ENCODE data around the gene STAB1. TPM values are rescaled to one million over a fixed set of nuclear protein-coding genes. Genes with fewer than 3 reads are reported as not detected.

STAB1 gene
- total and polyA plus RNA-seq, 2 donors (not counting 1 experiment from before 2014, with no cell fraction given) = under 0.01 to 0.09 TPM

DNA sequence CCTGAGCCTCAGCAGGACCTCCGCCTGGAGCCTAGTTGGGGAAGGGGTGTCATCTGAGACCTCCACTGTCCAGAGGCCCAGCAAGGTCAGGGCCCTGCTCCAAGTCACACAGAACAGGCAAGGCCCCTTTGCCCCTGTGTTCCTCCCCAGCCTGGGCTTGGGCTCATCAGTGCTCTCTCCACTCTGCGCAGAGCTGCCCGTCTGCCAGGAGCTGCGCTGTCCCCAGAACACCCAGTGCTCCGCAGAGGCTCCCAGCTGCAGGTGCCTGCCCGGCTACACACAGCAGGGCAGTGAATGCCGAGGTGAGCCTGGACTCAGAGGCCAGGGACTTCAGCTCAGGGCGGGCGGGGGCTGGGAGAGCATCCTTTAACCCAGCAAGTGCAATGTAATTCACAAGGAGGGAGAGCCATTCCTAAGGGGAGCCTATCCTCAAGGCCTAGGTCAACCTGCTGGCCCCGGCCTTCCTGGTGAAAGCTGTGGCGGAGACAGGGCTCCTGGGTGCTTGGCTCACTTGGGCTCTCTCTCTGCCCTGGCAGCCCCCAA lies 7.7 kb downstream of the STAB1 start:
- H3K4me2 ChIP-seq (ENCODE audit: extremely low read depth, insufficient read depth, low read length) = no peak overlapping the region
- no peaks in the 10 kb centered on the region for H4K20me1 ChIP-seq (ENCODE audit: control insufficient read depth, extremely low read depth, insufficient read depth, low read length)
- no peak overlapping the region for H3K27ac ChIP-seq (ENCODE audit: insufficient read depth, low read length)
- H3K79me2 ChIP-seq (ENCODE audit: control insufficient read depth, insufficient read depth, low read length) = no peaks in the 10 kb centered on the region
- no peak overlapping the region for H3K9ac ChIP-seq (ENCODE audit: insufficient read depth, low read length)
- no peak for DNase-seq (ENCODE audit: low read depth in 2 of 2)
- no peaks in the 10 kb centered on the region for H3K9me3 ChIP-seq (ENCODE audit: control insufficient read depth, insufficient read depth, low read depth, low read length)
- peaks cover 2% of the 10 kb centered on the region for H3K4me1 ChIP-seq (ENCODE audit: control insufficient read depth, extremely low read depth, insufficient read depth, low read length)
- TF ChIP-seq, protein P1, sequence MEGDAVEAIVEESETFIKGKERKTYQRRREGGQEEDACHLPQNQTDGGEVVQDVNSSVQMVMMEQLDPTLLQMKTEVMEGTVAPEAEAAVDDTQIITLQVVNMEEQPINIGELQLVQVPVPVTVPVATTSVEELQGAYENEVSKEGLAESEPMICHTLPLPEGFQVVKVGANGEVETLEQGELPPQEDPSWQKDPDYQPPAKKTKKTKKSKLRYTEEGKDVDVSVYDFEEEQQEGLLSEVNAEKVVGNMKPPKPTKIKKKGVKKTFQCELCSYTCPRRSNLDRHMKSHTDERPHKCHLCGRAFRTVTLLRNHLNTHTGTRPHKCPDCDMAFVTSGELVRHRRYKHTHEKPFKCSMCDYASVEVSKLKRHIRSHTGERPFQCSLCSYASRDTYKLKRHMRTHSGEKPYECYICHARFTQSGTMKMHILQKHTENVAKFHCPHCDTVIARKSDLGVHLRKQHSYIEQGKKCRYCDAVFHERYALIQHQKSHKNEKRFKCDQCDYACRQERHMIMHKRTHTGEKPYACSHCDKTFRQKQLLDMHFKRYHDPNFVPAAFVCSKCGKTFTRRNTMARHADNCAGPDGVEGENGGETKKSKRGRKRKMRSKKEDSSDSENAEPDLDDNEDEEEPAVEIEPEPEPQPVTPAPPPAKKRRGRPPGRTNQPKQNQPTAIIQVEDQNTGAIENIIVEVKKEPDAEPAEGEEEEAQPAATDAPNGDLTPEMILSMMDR (conservative IDR thresholded peaks at IDR 0.05 in 1 of 2, IDR thresholded peaks at IDR 0.05 in 1 of 2; ENCODE audit: low read depth in 1 of 2, low read length in 2 of 2) = no peak
- TF ChIP-seq EZH2 (IDR thresholded peaks at IDR 0.05; ENCODE audit: low read length, missing control alignments) = no peak
- no peaks in the 10 kb centered on the region for H3K27me3 ChIP-seq (ENCODE audit: control insufficient read depth, insufficient read depth, low read length)
- no peaks in the 10 kb centered on the region for H3K36me3 ChIP-seq (ENCODE audit: control insufficient read depth, insufficient read depth, low read length)
- no peak overlapping the region for H2AFZ ChIP-seq (ENCODE audit: low read length)
- H3K4me3 ChIP-seq (replicated peaks in 1 of 4; ENCODE audit: control extremely low read depth in 1 of 4, insufficient read depth in 1 of 4, low read depth in 3 of 4, low read length in 4 of 4) = no peak overlapping the region

DNA sequence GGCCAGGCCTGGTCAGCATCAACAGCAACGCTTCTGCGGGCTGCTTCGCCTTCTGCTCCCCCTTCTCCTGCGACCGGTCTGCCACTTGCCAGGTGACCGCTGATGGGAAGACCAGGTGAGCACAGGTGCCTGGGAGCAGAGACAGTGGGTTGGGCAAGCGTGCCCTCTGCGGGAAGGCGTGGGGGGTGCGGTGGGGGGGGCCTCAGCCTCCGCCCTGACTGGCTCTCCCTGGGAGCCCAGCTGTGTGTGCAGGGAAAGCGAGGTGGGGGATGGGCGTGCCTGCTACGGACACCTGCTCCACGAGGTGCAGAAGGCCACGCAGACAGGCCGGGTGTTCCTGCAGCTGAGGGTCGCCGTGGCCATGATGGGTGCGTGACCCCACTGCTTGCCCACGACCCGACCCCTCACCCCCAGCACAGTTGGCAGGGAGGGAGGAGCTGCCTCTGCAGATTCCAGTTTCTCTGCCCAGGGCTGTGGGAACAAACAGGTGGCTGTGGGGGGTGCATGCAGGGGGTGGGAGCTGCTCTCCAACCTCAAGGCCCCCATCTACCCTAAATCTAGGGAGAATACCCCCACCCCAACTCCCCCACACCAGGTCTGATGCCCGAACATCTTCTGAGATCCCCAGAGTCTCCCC lies 8.8 kb downstream of the STAB1 start:
- Histone ChIP-seq H3K9me3 (ENCODE audit: control insufficient read depth, insufficient read depth, low read depth, low read length) (no peaks in the 10 kb centered on the region), H3K79me2 (ENCODE audit: control insufficient read depth, insufficient read depth, low read length) (no peaks in the 10 kb centered on the region), H3K4me1 (ENCODE audit: control insufficient read depth, extremely low read depth, insufficient read depth, low read length) (no peaks in the 10 kb centered on the region), H3K36me3 (ENCODE audit: control insufficient read depth, insufficient read depth, low read length) (no peaks in the 10 kb centered on the region), H3K4me3 (replicated peaks in 1 of 4; ENCODE audit: control extremely low read depth in 1 of 4, insufficient read depth in 1 of 4, low read depth in 3 of 4, low read length in 4 of 4) (no peak overlapping the region), H3K4me2 (ENCODE audit: extremely low read depth, insufficient read depth, low read length) (no peak overlapping the region), H3K9ac (ENCODE audit: insufficient read depth, low read length) (no peak overlapping the region), H3K27me3 (ENCODE audit: control insufficient read depth, insufficient read depth, low read length) (no peaks in the 10 kb centered on the region), H2AFZ (ENCODE audit: low read length) (no peak overlapping the region), H4K20me1 (ENCODE audit: control insufficient read depth, extremely low read depth, insufficient read depth, low read length) (no peaks in the 10 kb centered on the region), H3K27ac (ENCODE audit: insufficient read depth, low read length) (no peak overlapping the region)
- no peak for TF ChIP-seq EZH2 (IDR thresholded peaks at IDR 0.05; ENCODE audit: low read length, missing control alignments)
- TF ChIP-seq, protein P1 (conservative IDR thresholded peaks at IDR 0.05 in 1 of 2, IDR thresholded peaks at IDR 0.05 in 1 of 2; ENCODE audit: low read depth in 1 of 2, low read length in 2 of 2) = no peak
- DNase-seq (ENCODE audit: low read depth in 2 of 2) = no peak

DNA sequence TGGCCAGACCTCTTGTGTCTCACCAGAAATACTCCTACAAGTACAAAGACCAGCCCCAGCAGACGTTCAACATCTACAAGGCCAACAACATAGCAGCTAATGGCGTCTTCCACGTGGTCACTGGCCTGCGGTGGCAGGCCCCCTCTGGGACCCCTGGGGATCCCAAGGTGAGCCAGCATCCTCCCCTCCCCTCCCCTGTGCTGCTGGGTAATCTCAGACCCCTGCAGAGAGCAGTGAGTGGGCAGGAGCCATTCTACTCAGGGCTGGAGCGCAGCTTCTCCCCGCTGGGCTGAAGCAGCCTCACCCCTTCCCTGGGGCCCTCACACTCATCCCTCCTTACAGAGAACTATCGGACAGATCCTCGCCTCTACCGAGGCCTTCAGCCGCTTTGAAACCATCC lies 9.8 kb downstream of the STAB1 start:
- no peaks in the 10 kb centered on the region for H3K36me3 ChIP-seq (ENCODE audit: control insufficient read depth, insufficient read depth, low read length)
- H3K4me1 ChIP-seq (ENCODE audit: control insufficient read depth, extremely low read depth, insufficient read depth, low read length) = no peaks in the 10 kb centered on the region
- H3K9ac ChIP-seq (ENCODE audit: insufficient read depth, low read length) = no peak overlapping the region
- no peak for TF ChIP-seq EZH2 (IDR thresholded peaks at IDR 0.05; ENCODE audit: low read length, missing control alignments)
- TF ChIP-seq, protein P1 (conservative IDR thresholded peaks at IDR 0.05 in 1 of 2, IDR thresholded peaks at IDR 0.05 in 1 of 2; ENCODE audit: low read depth in 1 of 2, low read length in 2 of 2) = no peak
- H3K27ac ChIP-seq (ENCODE audit: insufficient read depth, low read length) = no peak overlapping the region
- H3K79me2 ChIP-seq (ENCODE audit: control insufficient read depth, insufficient read depth, low read length) = no peaks in the 10 kb centered on the region
- H3K4me2 ChIP-seq (ENCODE audit: extremely low read depth, insufficient read depth, low read length) = no peak overlapping the region
- no peak overlapping the region for H3K4me3 ChIP-seq (replicated peaks in 1 of 4; ENCODE audit: control extremely low read depth in 1 of 4, insufficient read depth in 1 of 4, low read depth in 3 of 4, low read length in 4 of 4)
- no peak overlapping the region for H2AFZ ChIP-seq (ENCODE audit: low read length)
- no peaks in the 10 kb centered on the region for H3K27me3 ChIP-seq (ENCODE audit: control insufficient read depth, insufficient read depth, low read length)
- no peak for DNase-seq (ENCODE audit: low read depth in 2 of 2)
- H3K9me3 ChIP-seq (ENCODE audit: control insufficient read depth, insufficient read depth, low read depth, low read length) = no peaks in the 10 kb centered on the region
- no peaks in the 10 kb centered on the region for H4K20me1 ChIP-seq (ENCODE audit: control insufficient read depth, extremely low read depth, insufficient read depth, low read length)
